Fibroblast of gingiva (primary cell): Measurements from ENCODE around the gene LDLRAP1.

Source experiments
- DNase-seq: peaks from one replicate; pipeline ENCODE4 v3.0.0-alpha.2; 2011; ENCODE audit warnings: low read depth

Gene LDLRAP1

GRCh38 chr1:25562928-25563283, 19.5 kb downstream of the LDLRAP1 start:
- no peak for DNase-seq

- no peak for DNase-seq
Measured at GRCh38 chr1:25563330-25564215, 20.2 kb downstream of the LDLRAP1 start.

GRCh38 chr1:25564777-25565574, 21.6 kb downstream of the LDLRAP1 start:
- DNase-seq = no peak

- no peak for DNase-seq
Measured at GRCh38 chr1:25565626-25566025, 22.2 kb downstream of the LDLRAP1 start.

GRCh38 chr1:25566176-25566729, 22.8 kb downstream of the LDLRAP1 start:
- no peak for DNase-seq

GRCh38 chr1:25566730-25567341, 23.4 kb downstream of the LDLRAP1 start:
- DNase-seq = peak; percentile 82

GRCh38 chr1:25567710-25568089, 24.3 kb downstream of the LDLRAP1 start:
- DNase-seq = no peak

- DNase-seq = peak; percentile 84
Measured at GRCh38 chr1:25568090-25568833, 24.9 kb downstream of the LDLRAP1 start.

- DNase-seq = peak; percentile 51
Measured at GRCh38 chr1:25568834-25569596, 25.6 kb downstream of the LDLRAP1 start.

GRCh38 chr1:25569597-25570396, 26.4 kb downstream of the LDLRAP1 start:
- no peak for DNase-seq

- no peak for DNase-seq
Measured at GRCh38 chr1:25570798-25571521, 27.6 kb downstream of the LDLRAP1 start.

GRCh38 chr1:25571522-25571970, 28.1 kb downstream of the LDLRAP1 start:
- DNase-seq = no peak

- DNase-seq = no peak
Measured at GRCh38 chr1:25572107-25572506, 28.7 kb downstream of the LDLRAP1 start.

- peak; percentile 36 for DNase-seq
Measured at GRCh38 chr1:25572708-25573590, 29.5 kb downstream of the LDLRAP1 start.

GRCh38 chr1:25573591-25573930, 30.2 kb downstream of the LDLRAP1 start:
- no peak for DNase-seq

GRCh38 chr1:25573961-25574360, 30.6 kb downstream of the LDLRAP1 start:
- no peak for DNase-seq

- no peak for DNase-seq
Measured at GRCh38 chr1:25575191-25575590, 31.8 kb downstream of the LDLRAP1 start.

- no peak for DNase-seq
Measured at GRCh38 chr1:25576459-25577133, 33.2 kb downstream of the LDLRAP1 start.
